ENCODE measurements around the gene IGFBP3. TPM values are rescaled to one million over a fixed set of nuclear protein-coding genes. Genes with fewer than 3 reads are reported as not detected.

Gene IGFBP3
- total RNA-seq, 1 donor from 2014 or later: 1,283 TPM

DNA sequence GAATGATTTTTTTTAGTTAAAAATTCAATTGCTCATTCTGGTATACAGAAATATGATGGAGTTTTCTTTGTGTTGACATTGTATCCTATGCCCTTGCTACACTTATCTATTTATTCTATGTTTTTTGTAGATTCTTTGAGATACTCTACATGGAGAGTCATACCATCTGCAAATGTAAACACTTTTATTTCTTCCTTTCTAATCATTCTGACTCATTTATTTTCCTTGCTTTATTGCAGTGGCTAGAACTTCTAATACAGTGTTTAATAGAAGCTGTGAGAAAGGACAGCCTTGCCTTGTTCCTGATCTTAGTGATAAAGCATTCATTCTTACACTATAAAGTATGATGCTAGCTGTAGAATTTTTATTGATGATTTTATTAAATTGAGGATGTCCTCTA lies 9.9 kb upstream of the IGFBP3 start:
- peaks cover under 1% of the 10 kb centered on the region for H3K4me1 Mint-ChIP-seq (ENCODE audit: low read depth, unreplicated experiment)
- Histone ChIP-seq H3K9ac (ENCODE audit: low read length) (no peak overlapping the region), H3K4me2 (ENCODE audit: low read length) (no peak overlapping the region), H2AFZ (ENCODE audit: low read depth, low read length) (no peak overlapping the region), H3K36me3 (ENCODE audit: insufficient read depth, low read length) (no peaks in the 10 kb centered on the region), H3K4me1 (ENCODE audit: insufficient read depth, low read length) (no peaks in the 10 kb centered on the region), H3K9me3 (ENCODE audit: insufficient read depth, low read depth, low read length) (no peaks in the 10 kb centered on the region), H3K4me3 (ENCODE audit: insufficient read depth, low read depth, low read length) (no peak overlapping the region), H3K79me2 (ENCODE audit: insufficient read depth, low read length) (no peaks in the 10 kb centered on the region), H4K20me1 (ENCODE audit: insufficient read depth, low read length) (no peaks in the 10 kb centered on the region), H3K27ac (ENCODE audit: low read depth, low read length) (no peak overlapping the region), H3K27me3 (ENCODE audit: insufficient read depth, low read length) (no peaks in the 10 kb centered on the region)
- DNase-seq (ENCODE audit: low read depth) (no peak), FAIRE-seq (no peak)
- no peaks in the 10 kb centered on the region for H3K36me3 Mint-ChIP-seq (ENCODE audit: low read depth, unreplicated experiment)
- H3K27me3 Mint-ChIP-seq (ENCODE audit: low read depth, unreplicated experiment): peaks cover 1% of the 10 kb centered on the region
- H3K9me3 Mint-ChIP-seq (ENCODE audit: unreplicated experiment): peaks cover 3% of the 10 kb centered on the region
- H3K27ac Mint-ChIP-seq (ENCODE audit: unreplicated experiment): no peak overlapping the region
- TF ChIP-seq, protein P1, sequence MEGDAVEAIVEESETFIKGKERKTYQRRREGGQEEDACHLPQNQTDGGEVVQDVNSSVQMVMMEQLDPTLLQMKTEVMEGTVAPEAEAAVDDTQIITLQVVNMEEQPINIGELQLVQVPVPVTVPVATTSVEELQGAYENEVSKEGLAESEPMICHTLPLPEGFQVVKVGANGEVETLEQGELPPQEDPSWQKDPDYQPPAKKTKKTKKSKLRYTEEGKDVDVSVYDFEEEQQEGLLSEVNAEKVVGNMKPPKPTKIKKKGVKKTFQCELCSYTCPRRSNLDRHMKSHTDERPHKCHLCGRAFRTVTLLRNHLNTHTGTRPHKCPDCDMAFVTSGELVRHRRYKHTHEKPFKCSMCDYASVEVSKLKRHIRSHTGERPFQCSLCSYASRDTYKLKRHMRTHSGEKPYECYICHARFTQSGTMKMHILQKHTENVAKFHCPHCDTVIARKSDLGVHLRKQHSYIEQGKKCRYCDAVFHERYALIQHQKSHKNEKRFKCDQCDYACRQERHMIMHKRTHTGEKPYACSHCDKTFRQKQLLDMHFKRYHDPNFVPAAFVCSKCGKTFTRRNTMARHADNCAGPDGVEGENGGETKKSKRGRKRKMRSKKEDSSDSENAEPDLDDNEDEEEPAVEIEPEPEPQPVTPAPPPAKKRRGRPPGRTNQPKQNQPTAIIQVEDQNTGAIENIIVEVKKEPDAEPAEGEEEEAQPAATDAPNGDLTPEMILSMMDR (IDR thresholded peaks at IDR 0.05; ENCODE audit: insufficient read depth, low read depth, low read length): no peak
- no peak for TF ChIP-seq EZH2 (IDR thresholded peaks at IDR 0.05; ENCODE audit: insufficient read depth, low read length)
- H3K4me3 Mint-ChIP-seq (ENCODE audit: unreplicated experiment): no peak overlapping the region

DNA sequence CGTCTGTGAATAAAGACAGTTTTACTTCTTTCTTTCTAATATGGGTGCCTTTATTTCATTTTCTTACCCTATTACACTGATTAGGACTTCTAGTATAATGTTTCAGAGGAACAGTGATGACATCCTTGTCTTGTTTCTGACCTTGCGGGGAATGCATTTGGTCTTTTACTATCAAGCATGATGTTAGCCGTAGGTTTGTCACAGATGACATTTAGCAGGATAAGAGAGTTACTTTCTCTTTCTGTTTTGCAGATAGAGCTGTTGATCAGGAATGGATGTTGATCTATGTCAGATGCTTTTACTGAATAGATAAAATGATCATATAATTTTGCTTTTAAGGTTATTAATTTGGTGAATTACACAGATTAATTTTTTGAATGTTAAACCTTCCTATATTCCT lies 6.6 kb upstream of the IGFBP3 start:
- Histone ChIP-seq H3K9ac (ENCODE audit: low read length) (no peak overlapping the region), H3K27me3 (ENCODE audit: insufficient read depth, low read length) (no peaks in the 10 kb centered on the region), H3K4me3 (ENCODE audit: insufficient read depth, low read depth, low read length) (no peak overlapping the region), H2AFZ (ENCODE audit: low read depth, low read length) (no peak overlapping the region), H3K79me2 (ENCODE audit: insufficient read depth, low read length) (no peaks in the 10 kb centered on the region), H3K4me2 (ENCODE audit: low read length) (no peak overlapping the region), H3K4me1 (ENCODE audit: insufficient read depth, low read length) (peaks cover 20% of the 10 kb centered on the region), H4K20me1 (ENCODE audit: insufficient read depth, low read length) (no peaks in the 10 kb centered on the region), H3K9me3 (ENCODE audit: insufficient read depth, low read depth, low read length) (no peaks in the 10 kb centered on the region), H3K36me3 (ENCODE audit: insufficient read depth, low read length) (no peaks in the 10 kb centered on the region), H3K27ac (ENCODE audit: low read depth, low read length) (no peak overlapping the region)
- no peak overlapping the region for H3K27ac Mint-ChIP-seq (ENCODE audit: unreplicated experiment)
- peaks cover 20% of the 10 kb centered on the region for H3K4me1 Mint-ChIP-seq (ENCODE audit: low read depth, unreplicated experiment)
- no peak for DNase-seq (ENCODE audit: low read depth)
- FAIRE-seq: no peak
- H3K36me3 Mint-ChIP-seq (ENCODE audit: low read depth, unreplicated experiment): no peaks in the 10 kb centered on the region
- TF ChIP-seq EZH2 (IDR thresholded peaks at IDR 0.05; ENCODE audit: insufficient read depth, low read length): no peak
- H3K27me3 Mint-ChIP-seq (ENCODE audit: low read depth, unreplicated experiment): no peaks in the 10 kb centered on the region
- no peaks in the 10 kb centered on the region for H3K9me3 Mint-ChIP-seq (ENCODE audit: unreplicated experiment)
- no peak overlapping the region for H3K4me3 Mint-ChIP-seq (ENCODE audit: unreplicated experiment)

DNA sequence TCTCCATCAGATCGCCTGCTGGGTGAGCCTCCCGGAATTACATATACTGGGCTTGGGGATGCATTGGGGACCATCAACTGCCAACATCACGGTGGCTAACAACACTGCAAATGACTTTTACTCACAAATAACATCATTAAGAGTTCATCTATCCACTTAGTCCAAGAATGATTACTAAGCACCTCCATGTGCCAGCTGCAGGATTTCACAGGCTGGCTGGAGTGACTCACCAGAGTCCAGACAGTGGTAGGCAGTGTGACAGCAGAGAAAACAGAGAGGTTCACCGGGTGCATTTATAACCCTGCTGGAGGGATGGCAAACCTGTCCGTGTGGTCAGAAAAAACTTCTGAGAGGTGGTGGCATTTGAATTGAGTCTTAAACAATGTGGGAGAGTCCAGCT lies 3.2 kb upstream of the IGFBP3 start:
- H4K20me1 ChIP-seq (ENCODE audit: insufficient read depth, low read length): peaks cover 9% of the 10 kb centered on the region
- Mint-ChIP-seq H3K27ac (ENCODE audit: unreplicated experiment) (peak overlapping the region; percentile 95), H3K4me3 (ENCODE audit: unreplicated experiment) (no peak overlapping the region), H3K36me3 (ENCODE audit: low read depth, unreplicated experiment) (no peaks in the 10 kb centered on the region), H3K9me3 (ENCODE audit: unreplicated experiment) (no peaks in the 10 kb centered on the region), H3K4me1 (ENCODE audit: low read depth, unreplicated experiment) (peaks cover 29% of the 10 kb centered on the region), H3K27me3 (ENCODE audit: low read depth, unreplicated experiment) (no peaks in the 10 kb centered on the region)
- H3K9me3 ChIP-seq (ENCODE audit: insufficient read depth, low read depth, low read length): no peaks in the 10 kb centered on the region
- DNase-seq (ENCODE audit: low read depth) (peak; percentile 88), FAIRE-seq (no peak)
- H3K4me3 ChIP-seq (ENCODE audit: insufficient read depth, low read depth, low read length): no peak overlapping the region
- peak overlapping the region; percentile 87 for H3K4me2 ChIP-seq (ENCODE audit: low read length)
- TF ChIP-seq, protein P1 (IDR thresholded peaks at IDR 0.05; ENCODE audit: insufficient read depth, low read depth, low read length): no peak
- no peak for TF ChIP-seq EZH2 (IDR thresholded peaks at IDR 0.05; ENCODE audit: insufficient read depth, low read length)
- H2AFZ ChIP-seq (ENCODE audit: low read depth, low read length): peak overlapping the region; percentile 15
- peaks cover 43% of the 10 kb centered on the region for H3K4me1 ChIP-seq (ENCODE audit: insufficient read depth, low read length)
- H3K27ac ChIP-seq (ENCODE audit: low read depth, low read length): peak overlapping the region; percentile 54
- no peaks in the 10 kb centered on the region for H3K36me3 ChIP-seq (ENCODE audit: insufficient read depth, low read length)
- peak overlapping the region; percentile 48 for H3K9ac ChIP-seq (ENCODE audit: low read length)
- peaks cover 9% of the 10 kb centered on the region for H3K27me3 ChIP-seq (ENCODE audit: insufficient read depth, low read length)
- H3K79me2 ChIP-seq (ENCODE audit: insufficient read depth, low read length): no peaks in the 10 kb centered on the region
